ENCODE results near the gene DCAF6.
"Not testable (repeated sequence)": the region's sequence is repeated elsewhere in the genome, so short reads cannot be mapped to it uniquely, and the experiment has no call there.

DCAF6 gene, protein sequence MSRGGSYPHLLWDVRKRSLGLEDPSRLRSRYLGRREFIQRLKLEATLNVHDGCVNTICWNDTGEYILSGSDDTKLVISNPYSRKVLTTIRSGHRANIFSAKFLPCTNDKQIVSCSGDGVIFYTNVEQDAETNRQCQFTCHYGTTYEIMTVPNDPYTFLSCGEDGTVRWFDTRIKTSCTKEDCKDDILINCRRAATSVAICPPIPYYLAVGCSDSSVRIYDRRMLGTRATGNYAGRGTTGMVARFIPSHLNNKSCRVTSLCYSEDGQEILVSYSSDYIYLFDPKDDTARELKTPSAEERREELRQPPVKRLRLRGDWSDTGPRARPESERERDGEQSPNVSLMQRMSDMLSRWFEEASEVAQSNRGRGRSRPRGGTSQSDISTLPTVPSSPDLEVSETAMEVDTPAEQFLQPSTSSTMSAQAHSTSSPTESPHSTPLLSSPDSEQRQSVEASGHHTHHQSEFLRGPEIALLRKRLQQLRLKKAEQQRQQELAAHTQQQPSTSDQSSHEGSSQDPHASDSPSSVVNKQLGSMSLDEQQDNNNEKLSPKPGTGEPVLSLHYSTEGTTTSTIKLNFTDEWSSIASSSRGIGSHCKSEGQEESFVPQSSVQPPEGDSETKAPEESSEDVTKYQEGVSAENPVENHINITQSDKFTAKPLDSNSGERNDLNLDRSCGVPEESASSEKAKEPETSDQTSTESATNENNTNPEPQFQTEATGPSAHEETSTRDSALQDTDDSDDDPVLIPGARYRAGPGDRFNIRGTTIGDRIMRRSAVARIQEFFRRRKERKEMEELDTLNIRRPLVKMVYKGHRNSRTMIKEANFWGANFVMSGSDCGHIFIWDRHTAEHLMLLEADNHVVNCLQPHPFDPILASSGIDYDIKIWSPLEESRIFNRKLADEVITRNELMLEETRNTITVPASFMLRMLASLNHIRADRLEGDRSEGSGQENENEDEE

DNA sequence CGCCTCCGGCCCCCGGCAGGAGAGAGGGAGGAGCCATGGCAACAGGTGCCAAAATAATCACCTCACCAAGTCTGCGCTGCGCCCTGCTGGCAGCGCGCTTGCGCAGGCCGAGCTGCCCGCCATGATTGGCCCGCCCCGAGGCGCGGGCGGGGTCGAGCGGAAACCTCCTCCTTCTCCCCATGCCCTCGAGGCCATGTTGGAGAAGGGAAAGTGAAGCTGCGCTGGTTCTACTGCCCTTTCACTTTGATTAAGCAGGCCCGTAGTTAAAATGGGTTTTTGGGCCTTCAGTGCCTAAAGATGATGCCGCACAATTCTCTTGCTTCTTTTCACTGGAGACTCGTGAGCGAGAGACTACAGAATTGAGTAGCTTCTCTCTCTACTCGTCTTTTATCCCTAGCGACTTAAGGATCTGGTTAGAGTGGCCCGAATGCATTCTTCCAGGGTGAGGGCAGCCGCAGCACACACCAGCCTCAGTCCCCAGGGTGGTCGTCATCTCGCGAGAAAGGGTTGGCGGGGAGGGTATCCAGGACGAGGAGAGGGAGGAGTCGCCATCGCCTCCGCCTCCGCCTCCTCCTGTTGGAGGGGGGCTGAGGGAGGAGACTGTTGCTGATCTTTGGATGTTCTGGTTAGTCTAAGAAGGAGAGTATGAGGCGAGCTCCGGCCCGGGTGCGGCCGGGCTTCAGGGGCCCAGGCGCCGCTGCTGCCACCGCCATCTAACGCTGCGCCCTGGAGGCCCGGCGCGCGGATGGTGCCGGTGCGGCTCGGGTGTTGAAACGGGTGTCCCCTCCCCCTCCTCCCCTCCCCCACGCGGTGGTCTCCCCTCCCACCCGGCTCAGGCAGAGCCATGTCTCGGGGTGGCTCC lies at the start of gene DCAF6:
Gene DCAF6, plus strand, starts transcription at position 616 of the 862 bp plus-strand sequence. Its CDS starts 229 bp downstream, at position 845.
- H3K27ac ChIP-seq: peak within 1 kb of the TSS; percentile 98
- TF ChIP-seq, protein P1, sequence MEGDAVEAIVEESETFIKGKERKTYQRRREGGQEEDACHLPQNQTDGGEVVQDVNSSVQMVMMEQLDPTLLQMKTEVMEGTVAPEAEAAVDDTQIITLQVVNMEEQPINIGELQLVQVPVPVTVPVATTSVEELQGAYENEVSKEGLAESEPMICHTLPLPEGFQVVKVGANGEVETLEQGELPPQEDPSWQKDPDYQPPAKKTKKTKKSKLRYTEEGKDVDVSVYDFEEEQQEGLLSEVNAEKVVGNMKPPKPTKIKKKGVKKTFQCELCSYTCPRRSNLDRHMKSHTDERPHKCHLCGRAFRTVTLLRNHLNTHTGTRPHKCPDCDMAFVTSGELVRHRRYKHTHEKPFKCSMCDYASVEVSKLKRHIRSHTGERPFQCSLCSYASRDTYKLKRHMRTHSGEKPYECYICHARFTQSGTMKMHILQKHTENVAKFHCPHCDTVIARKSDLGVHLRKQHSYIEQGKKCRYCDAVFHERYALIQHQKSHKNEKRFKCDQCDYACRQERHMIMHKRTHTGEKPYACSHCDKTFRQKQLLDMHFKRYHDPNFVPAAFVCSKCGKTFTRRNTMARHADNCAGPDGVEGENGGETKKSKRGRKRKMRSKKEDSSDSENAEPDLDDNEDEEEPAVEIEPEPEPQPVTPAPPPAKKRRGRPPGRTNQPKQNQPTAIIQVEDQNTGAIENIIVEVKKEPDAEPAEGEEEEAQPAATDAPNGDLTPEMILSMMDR (IDR thresholded peaks at IDR 0.05): no peak
- no peak for TF ChIP-seq ZFX (IDR thresholded peaks at IDR 0.05; ENCODE audit: borderline replicate concordance)

GRCh38 chr1:167887187-167887586 lies 49.3 kb upstream of the DCAF6 start:
- not testable (repeated sequence) for H3K27ac ChIP-seq

- no peak overlapping the region for H3K27ac ChIP-seq
- TF ChIP-seq, protein P1 (IDR thresholded peaks at IDR 0.05): no peak
- no peak for TF ChIP-seq ZFX (IDR thresholded peaks at IDR 0.05; ENCODE audit: borderline replicate concordance)
Observed at GRCh38 chr1:167890400-167890799, 46.1 kb upstream of the DCAF6 start.

DNA sequence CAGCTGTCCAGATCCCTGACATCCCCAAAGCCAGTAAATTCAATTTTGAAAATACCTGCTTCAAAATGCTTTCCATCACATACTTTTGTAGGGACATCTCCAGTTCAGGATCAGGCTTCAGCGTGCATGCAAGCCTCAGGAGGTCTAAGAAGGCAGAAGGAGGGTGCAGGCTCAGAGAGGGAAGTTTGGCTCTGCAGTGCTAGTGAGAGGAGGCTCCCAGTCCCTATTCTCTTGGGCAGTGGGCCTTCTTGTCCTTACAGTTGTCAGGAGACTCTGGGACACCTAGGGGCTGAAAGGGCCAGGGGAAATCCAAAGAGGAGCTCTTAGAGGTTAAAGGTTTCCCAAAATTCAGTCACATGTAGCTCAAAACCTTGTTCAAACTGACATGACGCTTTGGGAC lies 42.7 kb upstream of the DCAF6 start:
- no peak overlapping the region for H3K27ac ChIP-seq
- TF ChIP-seq, protein P1 (IDR thresholded peaks at IDR 0.05): no peak

DNA sequence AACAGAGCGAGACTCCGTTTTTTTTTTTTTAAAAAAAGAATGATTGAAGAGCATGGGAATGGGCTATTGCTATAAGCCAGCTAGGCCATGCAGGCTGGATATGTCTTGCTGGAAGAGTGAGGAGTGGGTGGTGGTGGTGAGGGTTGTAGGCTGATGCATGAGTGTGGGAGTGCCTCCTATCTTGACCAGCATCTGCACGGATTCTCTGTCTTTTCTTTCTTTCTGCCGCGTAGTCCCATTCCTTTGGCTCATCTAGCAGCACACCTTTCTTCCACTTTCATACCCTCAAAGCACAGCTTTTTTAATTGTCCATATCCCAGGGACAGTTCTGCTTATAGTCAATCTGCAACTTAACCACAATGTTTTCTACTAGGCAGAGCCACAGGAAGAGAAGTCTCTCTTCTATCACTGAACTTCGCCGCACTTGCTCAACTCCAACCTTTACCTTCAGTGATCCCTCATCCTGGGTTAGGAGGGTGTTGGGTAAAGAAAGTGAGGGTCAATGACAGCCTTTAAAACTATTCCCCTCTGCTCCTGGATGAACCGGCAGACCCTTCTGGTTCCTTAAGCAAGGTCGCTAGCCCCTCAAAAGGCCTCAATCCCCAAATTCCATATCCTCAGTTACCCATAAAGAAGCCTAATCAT lies 37.8 kb upstream of the DCAF6 start:
- H3K27ac ChIP-seq: peak overlapping the region; percentile 1; the same call in 1 of the 2 replicates
- no peak for TF ChIP-seq ZFX (IDR thresholded peaks at IDR 0.05; ENCODE audit: borderline replicate concordance)
- TF ChIP-seq, protein P1 (IDR thresholded peaks at IDR 0.05): no peak

DNA sequence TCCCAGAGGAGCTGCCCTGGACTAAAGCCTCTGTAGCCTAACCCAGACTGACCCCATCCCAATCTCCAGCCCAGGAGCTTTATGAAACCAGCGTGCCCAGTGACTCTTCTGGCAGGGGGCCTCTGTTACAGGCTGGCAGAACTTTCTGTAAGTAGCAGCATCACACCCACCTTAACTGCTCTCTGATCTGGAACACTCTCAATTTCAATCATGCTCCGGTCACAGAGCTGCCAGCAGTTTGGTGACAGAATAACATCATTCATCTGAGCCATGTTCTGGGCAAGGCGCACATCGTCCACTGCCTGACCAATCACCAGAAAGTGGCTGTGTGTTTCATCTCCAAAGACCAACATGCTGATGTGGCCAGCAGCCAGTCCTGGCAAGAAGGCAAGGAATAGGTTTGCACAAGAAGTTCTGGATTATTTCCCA lies 37.2 kb upstream of the DCAF6 start:
- TF ChIP-seq, protein P1 (IDR thresholded peaks at IDR 0.05): no peak
- no peak for TF ChIP-seq ZFX (IDR thresholded peaks at IDR 0.05; ENCODE audit: borderline replicate concordance)
- peak overlapping the region; percentile 1; the same call in 1 of the 2 replicates for H3K27ac ChIP-seq
